IMR-90 (cell line): Measurements from ENCODE around the gene MYPN. TPM values are rescaled to one million over a fixed set of nuclear protein-coding genes. Genes with fewer than 3 reads are reported as not detected.

Experiments used
- ATAC-seq: fragments of 200-7000 bp; cut with Tn5 transposase; 2 replicates; pipeline ENCODE4 v1.9.1; 2020; ENCODE audit warnings: low read depth, mild to moderate bottlenecking, moderate library complexity
- BruUV-seq: library from RNA; stranded (reverse); fragments of 400-500 nt; replicated peaks from 2 replicates; lab custom pipeline; 2021; lab: Mats Ljungman, UMichigan
- CTCF ChIA-PET: fragments of 300-600 bp; formaldehyde crosslinking; extraction: SDS; loops from one replicate; lab custom pipeline; 2021; ENCODE audit warnings: antibody characterized with exemption; lab: Yijun Ruan, JAX
- POLR2A ChIA-PET: fragments of 300-600 bp; sonication (Branson Sonifier 250); formaldehyde crosslinking; loops from one replicate; lab custom pipeline; 2022; ENCODE audit warnings: antibody characterized with exemption; ENCODE audit not compliant: unreplicated experiment; lab: Charles Lee
- DNase-seq: peaks from one replicate; pipeline ENCODE4 v3.0.0; 2013
- H2AFZ ChIP-seq: replicated peaks from 2 replicates; pipeline ENCODE3; 2013; ENCODE audit warnings: low read length, mild to moderate bottlenecking; ENCODE audit not compliant: poor library complexity
- H2AK5ac ChIP-seq: 2 replicates; pipeline ENCODE4 v1.6.1; 2013; ENCODE audit warnings: low read depth, low read length, inconsistent platforms
- H2AK9ac ChIP-seq: replicated peaks from 2 replicates; pipeline ENCODE3; 2013; ENCODE audit warnings: mild to moderate bottlenecking, low read depth, low read length, moderate library complexity; ENCODE audit not compliant: poor library complexity
- H2BK120ac ChIP-seq: 2 replicates; pipeline ENCODE4 v1.6.1; 2013; ENCODE audit warnings: low read depth, low read length, inconsistent platforms
- H2BK15ac ChIP-seq: 3 replicates; pipeline ENCODE4 v1.6.1; 2013; ENCODE audit warnings: low read depth, low read length, inconsistent platforms
- H2BK20ac ChIP-seq: 2 replicates; pipeline ENCODE4 v1.6.1; 2013; ENCODE audit warnings: low read depth, mild to moderate bottlenecking, inconsistent platforms, low read length, moderate library complexity
- H2BK5ac ChIP-seq: 2 replicates; pipeline ENCODE4 v1.6.1; 2013; ENCODE audit warnings: mild to moderate bottlenecking, low read depth, low read length, inconsistent platforms; ENCODE audit not compliant: poor library complexity, severe bottlenecking
- H3K14ac ChIP-seq: replicated peaks from 2 replicates; pipeline ENCODE4 v1.6.1; 2013; ENCODE audit warnings: low read depth, low read length, inconsistent platforms
- H3K18ac ChIP-seq: 2 replicates; pipeline ENCODE4 v1.6.1; 2013; ENCODE audit warnings: low read depth, low read length, control low read depth
- H3K23ac ChIP-seq: 2 replicates; pipeline ENCODE4 v1.6.1; 2013; ENCODE audit warnings: low read depth, low read length, inconsistent platforms
- H3K27ac ChIP-seq: 2 replicates; pipeline ENCODE4 v1.5.1; 2013; ENCODE audit warnings: mild to moderate bottlenecking, control low read depth, low read length; ENCODE audit not compliant: insufficient read depth
- H3K27me3 ChIP-seq: 2 replicates; pipeline ENCODE4 v1.6.1; 2013; ENCODE audit warnings: low read length; ENCODE audit not compliant: control insufficient read depth, insufficient read depth
- H3K36me3 ChIP-seq: 2 replicates; pipeline ENCODE4 v1.6.1; 2013; ENCODE audit warnings: low read length, mixed read lengths; ENCODE audit not compliant: control insufficient read depth, insufficient read depth
- H3K4ac ChIP-seq: 2 replicates; pipeline ENCODE4 v1.6.1; 2013; ENCODE audit warnings: low read depth, low read length, inconsistent platforms
- H3K4me1 ChIP-seq: 2 replicates; pipeline ENCODE4 v1.6.1; 2013; ENCODE audit warnings: low read length, mixed read lengths; ENCODE audit not compliant: control insufficient read depth, insufficient read depth
- H3K4me2 ChIP-seq: 2 replicates; pipeline ENCODE4 v1.6.1; 2013; ENCODE audit warnings: low read depth, mild to moderate bottlenecking, control low read depth, low read length, moderate library complexity
- H3K4me3 ChIP-seq: 2 replicates; pipeline ENCODE4 v1.5.1; 2013; ENCODE audit warnings: low read depth, mild to moderate bottlenecking, control low read depth, low read length, moderate library complexity; ENCODE audit not compliant: insufficient read depth
- H3K56ac ChIP-seq: 2 replicates; pipeline ENCODE4 v1.6.1; 2013; ENCODE audit warnings: low read length, inconsistent platforms; ENCODE audit not compliant: insufficient read depth; ENCODE audit errors: extremely low read depth
- H3K79me1 ChIP-seq, 2 experiments: 2 replicates each; pipeline ENCODE4 v1.6.1; 2013; ENCODE audit warnings: low read length in 2 of 2, inconsistent platforms in 1 of 2, low read depth in 1 of 2
- H3K9ac ChIP-seq: 2 replicates; pipeline ENCODE4 v1.6.1; 2013; ENCODE audit warnings: low read depth, low read length, control low read depth
- H3K9me1 ChIP-seq: 2 replicates; pipeline ENCODE4 v1.6.1; 2013; ENCODE audit warnings: low read length, inconsistent platforms; ENCODE audit not compliant: insufficient read depth
- H3K9me3 ChIP-seq: 2 replicates; pipeline ENCODE4 v1.6.1; 2013; ENCODE audit warnings: low read length; ENCODE audit not compliant: control insufficient read depth, insufficient read depth
- H4K20me1 ChIP-seq: 2 replicates; pipeline ENCODE4 v1.6.1; 2013; ENCODE audit warnings: low read length, inconsistent platforms; ENCODE audit not compliant: insufficient read depth
- H4K5ac ChIP-seq: 2 replicates; pipeline ENCODE4 v1.6.1; 2013; ENCODE audit warnings: mild to moderate bottlenecking, low read depth, low read length, control low read depth
- H4K8ac ChIP-seq, 2 experiments: 2 replicates each; pipeline ENCODE4 v1.6.1; 2013; ENCODE audit warnings: low read depth in 2 of 2, low read length in 2 of 2, control low read depth in 1 of 2, inconsistent platforms in 1 of 2
- H4K91ac ChIP-seq: 2 replicates; pipeline ENCODE4 v1.6.1; 2013; ENCODE audit warnings: low read depth, low read length, inconsistent platforms; ENCODE audit not compliant: insufficient read depth
- CEBPB ChIP-seq: IDR thresholded peaks from 2 replicates; pipeline ENCODE4 v1.6.1; 2012; ENCODE audit warnings: low read depth, low read length, improper control_type of control experiment
- SMC3 ChIP-seq: fragments of 150-350 bp; IDR thresholded peaks from 2 replicates; pipeline ENCODE4 v1.6.1; 2016; ENCODE audit warnings: low read depth, mild to moderate bottlenecking, antibody characterized with exemption, low read length, moderate library complexity
- WGBS, 2 experiments: methylation state at CpG; one replicate each; pipeline versions ENCODE4 v1.1.5 to v1.1.7; 2013; ENCODE audit warnings: missing lambda C conversion rate in 2 of 2; ENCODE audit not compliant: insufficient read length in 1 of 2; ENCODE audit errors: extremely low coverage in 2 of 2; 5-methylcytosine and 5-hydroxymethylcytosine counted together
- dilution Hi-C: fragments of 300-500 bp; cut with HindIII; formaldehyde crosslinking; loops from one replicate; pipeline ENCODE4 v1.14.3; 2018; ENCODE audit warnings: low sequenced_read_pairs; ENCODE audit not compliant: unreplicated experiment
- in situ Hi-C: fragments of 300-500 bp; cut with MboI; formaldehyde crosslinking; loops from 3 replicates; pipeline ENCODE4 v1.14.3; 2019; ENCODE audit warnings: low sequenced_read_pairs, inconsistent platforms, mixed read lengths
- intact Hi-C: fragments of 100-400 bp; cut with micrococcal nuclease; formaldehyde crosslinking; loops from 2 replicates; pipeline ENCODE4 v1.10.0; 2022
- polyA plus RNA-seq, 3 experiments: library from polyadenylated mRNA; depleted of rRNA; stranded (reverse); fragments of >200 nt; gene quantifications; 2 replicates each; pipeline ENCODE4 v1.2.3, GENCODE V29; 2012; ENCODE audit warnings: low replicate concordance in 1 of 3
- total RNA-seq: library from RNA; depleted of rRNA; stranded (reverse); fragments of >200 nt; gene quantifications from 2 replicates; pipeline ENCODE4 v1.2.3, GENCODE V29; 2012

Gene MYPN
- total and polyA plus RNA-seq, 2 of the 4 experiments (the other 2 are of a cell fraction), result 7.8 to 13.1 TPM

- no peak overlapping the region for H3K23ac ChIP-seq
- H2BK120ac ChIP-seq, result no peak overlapping the region
- no peak overlapping the region for H2BK15ac ChIP-seq
- no peak overlapping the region for H3K9ac ChIP-seq
- H2BK20ac ChIP-seq, result no peak overlapping the region
- H4K8ac ChIP-seq, result no peak overlapping the region
- DNase-seq, result peak; percentile 57
- H3K4me1 ChIP-seq, result peaks cover 5% of the 10 kb centered on the region; the same call in 1 of the 2 replicates
- H2AFZ ChIP-seq, result no peak overlapping the region
- no peak overlapping the region for H3K56ac ChIP-seq
- no peak overlapping the region for H2AK5ac ChIP-seq
- dilution Hi-C loops (no loop called here), in situ Hi-C loops (no loop called here), intact Hi-C loops (no loop called here)
- peaks cover 41% of the 10 kb centered on the region for H3K27me3 ChIP-seq
- H3K14ac ChIP-seq, result no peak overlapping the region
- H2AK9ac ChIP-seq, result no peak overlapping the region
- no peaks in the 10 kb centered on the region for H3K36me3 ChIP-seq
- no peaks in the 10 kb centered on the region for H4K20me1 ChIP-seq
- WGBS, 2 experiments, result 28% methylated on average over 3 of the region's 5 CpGs; no CpG with 5 or more reads in 1 of the 2 experiments
- CTCF ChIA-PET, result no interaction called here
- POLR2A ChIA-PET, result no interaction called here
- no peak overlapping the region for H3K18ac ChIP-seq
- H3K4ac ChIP-seq, result no peak overlapping the region
- H2BK5ac ChIP-seq, result no peak overlapping the region
- no peak for TF ChIP-seq SMC3
- peak; percentile 15; the same call in 1 of the 2 replicates for TF ChIP-seq CEBPB
- ATAC-seq, result peak; percentile 48
- BruUV-seq, result no TSS peak
- no peak overlapping the region for H3K4me2 ChIP-seq
- H3K27ac ChIP-seq, result no peak overlapping the region
- H3K79me1 ChIP-seq, result no peaks in the 10 kb centered on the region
- H3K9me3 ChIP-seq, result no peaks in the 10 kb centered on the region
- no peak overlapping the region for H4K91ac ChIP-seq
- no peaks in the 10 kb centered on the region for H3K9me1 ChIP-seq
- H4K5ac ChIP-seq, result no peak overlapping the region
- no peak overlapping the region for H3K4me3 ChIP-seq
Observed at GRCh38 chr10:68239596-68240150, 130.4 kb downstream of the MYPN start.
